NCI-H345 (cell line): ENCODE data around the gene GRID2.
A peak's percentile ranks its signal among the peaks of the same experiment; 100 is the strongest.
"Not testable (repeated sequence)": the region's sequence is repeated elsewhere in the genome, so short reads cannot be mapped to it uniquely, and the experiment has no call there.

Source experiments
- DNase-seq: peaks from one replicate; lab custom pipeline; 2025; lab: John Stamatoyannopoulos, UW

GRID2 gene

GRCh38 chr4:93199492-93199891 is 895.7 kb downstream of the GRID2 start:
- DNase-seq: peak; percentile 84

GRCh38 chr4:93201471-93202096 is 897.8 kb downstream of the GRID2 start:
- DNase-seq: no peak

- DNase-seq: no peak
Measured at GRCh38 chr4:93203708-93204107, 899.9 kb downstream of the GRID2 start.

- no peak for DNase-seq
Measured at GRCh38 chr4:93212250-93212649, 908.5 kb downstream of the GRID2 start.

- no peak for DNase-seq
Measured at GRCh38 chr4:93216646-93217045, 912.9 kb downstream of the GRID2 start.

- no peak for DNase-seq
Measured at GRCh38 chr4:93217431-93217830, 913.7 kb downstream of the GRID2 start.

GRCh38 chr4:93221771-93222170 is 918.0 kb downstream of the GRID2 start:
- no peak for DNase-seq

GRCh38 chr4:93228021-93228420 is 924.3 kb downstream of the GRID2 start:
- no peak for DNase-seq

GRCh38 chr4:93232883-93233282 is 929.1 kb downstream of the GRID2 start:
- DNase-seq: no peak

- no peak for DNase-seq
Measured at GRCh38 chr4:93237521-93237920, 933.8 kb downstream of the GRID2 start.

- DNase-seq: no peak
Measured at GRCh38 chr4:93243262-93243661, 939.5 kb downstream of the GRID2 start.

- DNase-seq: no peak
Measured at GRCh38 chr4:93261207-93261606, 957.4 kb downstream of the GRID2 start.

- DNase-seq: no peak
Measured at GRCh38 chr4:93263166-93263565, 959.4 kb downstream of the GRID2 start.

- no peak for DNase-seq
Measured at GRCh38 chr4:93267747-93268146, 964.0 kb downstream of the GRID2 start.

GRCh38 chr4:93285346-93285745 is 981.6 kb downstream of the GRID2 start:
- DNase-seq: no peak

GRCh38 chr4:93289241-93289640 is 985.5 kb downstream of the GRID2 start:
- DNase-seq: no peak

GRCh38 chr4:93289831-93290230 is 986.1 kb downstream of the GRID2 start:
- no peak for DNase-seq

- DNase-seq: no peak
Measured at GRCh38 chr4:93299118-93299517, 995.4 kb downstream of the GRID2 start.

- not testable (repeated sequence) for DNase-seq
Measured at GRCh38 chr4:93300780-93301555, 997.2 kb downstream of the GRID2 start.

GRCh38 chr4:93302310-93302709 is 998.5 kb downstream of the GRID2 start:
- no peak for DNase-seq

GRCh38 chr4:93303440-93303839 is 999.7 kb downstream of the GRID2 start:
- no peak for DNase-seq

GRCh38 chr4:93312299-93312698 is 1008.5 kb downstream of the GRID2 start:
- no peak for DNase-seq

- DNase-seq: no peak
Measured at GRCh38 chr4:93313197-93313596, 1009.4 kb downstream of the GRID2 start.

GRCh38 chr4:93317057-93317456 is 1013.3 kb downstream of the GRID2 start:
- DNase-seq: peak; percentile 10
